A673 (cell line): Measurements from ENCODE around the gene TSPAN2.

Experiments used
- CTCF ChIP-seq: fragments of 300-800, 200-600 bp; sonication (generic); conservative IDR thresholded peaks from 2 replicates; pipeline ENCODE4 v1.5.1; 2017; ENCODE audit warnings: low read depth, mild to moderate bottlenecking, antibody characterized with exemption, low read length, moderate library complexity, mixed read lengths
- EZH2 ChIP-seq: fragments of 200-600 bp; sonication (generic); IDR thresholded peaks from 2 replicates; pipeline ENCODE4 v1.6.1; 2017; ENCODE audit warnings: borderline replicate concordance, low read depth, mild to moderate bottlenecking, mixed read lengths, antibody characterized with exemption, low read length; ENCODE audit not compliant: poor library complexity, severe bottlenecking

- TF ChIP-seq CTCF (no peak), EZH2 (no peak)
These were observed 68.2 kb downstream of the TSPAN2 start for GRCh38 chr1:115021145-115021544.
